GM21381 (cell line): ENCODE results near the gene SSBP2.

Source experiments
- ATAC-seq: cut with Tn5 transposase; IDR thresholded peaks from one replicate; pipeline ENCODE4 v1.9.1; 2021; ENCODE audit warnings: mild to moderate bottlenecking, moderate library complexity; ENCODE audit not compliant: unreplicated experiment

SSBP2 gene

DNA sequence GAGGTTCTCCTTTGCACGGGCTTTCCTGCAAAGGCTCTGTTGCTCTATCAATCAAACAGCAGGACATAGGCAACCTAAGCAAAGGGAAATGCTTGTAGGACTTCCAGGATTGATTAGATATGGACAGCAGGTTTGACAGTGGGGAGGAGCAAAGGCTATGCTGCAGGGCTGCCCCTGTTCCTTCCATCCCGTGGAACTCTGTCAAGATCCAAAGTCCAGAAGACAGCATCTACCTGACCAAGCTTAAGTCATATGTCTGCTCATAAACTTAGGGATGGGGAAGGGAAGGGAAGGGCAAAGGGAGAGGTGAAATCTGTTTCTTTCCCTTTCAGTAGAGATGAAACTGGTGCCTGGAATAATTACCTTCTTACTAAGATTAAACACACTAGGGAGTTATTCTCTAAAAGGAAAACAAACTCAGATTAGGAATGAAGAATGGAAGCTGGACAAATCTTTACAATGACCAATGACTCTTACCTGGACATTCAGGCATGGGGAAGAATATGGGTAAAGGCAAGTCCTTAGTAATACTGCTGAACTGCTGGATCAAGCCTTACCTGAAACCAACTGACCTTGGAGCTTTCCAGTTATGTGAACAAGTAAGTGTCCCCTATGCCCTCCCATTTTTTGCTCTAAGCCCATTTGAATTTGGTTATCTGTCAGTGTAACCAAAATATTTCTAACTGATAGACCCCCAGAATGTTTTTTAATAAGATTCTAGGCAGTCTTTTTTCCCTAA, 348.5 kb downstream of the SSBP2 start:
- ATAC-seq: no peak

DNA sequence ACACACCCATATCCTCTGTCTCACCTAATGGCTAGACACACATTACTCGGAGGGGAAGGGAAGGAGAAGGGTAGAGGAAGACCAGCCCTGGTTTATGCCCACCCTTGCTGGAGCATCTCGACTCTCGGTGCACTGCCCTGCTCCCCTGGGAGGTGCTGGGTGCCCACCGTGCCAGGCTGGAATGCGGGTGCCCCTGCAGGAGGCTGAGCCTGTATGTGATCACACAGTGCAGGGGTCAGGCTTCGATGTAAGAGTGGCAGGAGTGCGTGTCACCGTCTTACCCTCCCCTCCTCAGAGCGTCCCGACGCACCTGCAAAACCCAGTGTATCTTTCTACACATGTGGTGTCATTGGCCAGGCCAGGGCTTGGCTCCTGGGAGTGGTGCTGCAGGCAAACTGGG, 349.6 kb downstream of the SSBP2 start:
- ATAC-seq: no peak

DNA sequence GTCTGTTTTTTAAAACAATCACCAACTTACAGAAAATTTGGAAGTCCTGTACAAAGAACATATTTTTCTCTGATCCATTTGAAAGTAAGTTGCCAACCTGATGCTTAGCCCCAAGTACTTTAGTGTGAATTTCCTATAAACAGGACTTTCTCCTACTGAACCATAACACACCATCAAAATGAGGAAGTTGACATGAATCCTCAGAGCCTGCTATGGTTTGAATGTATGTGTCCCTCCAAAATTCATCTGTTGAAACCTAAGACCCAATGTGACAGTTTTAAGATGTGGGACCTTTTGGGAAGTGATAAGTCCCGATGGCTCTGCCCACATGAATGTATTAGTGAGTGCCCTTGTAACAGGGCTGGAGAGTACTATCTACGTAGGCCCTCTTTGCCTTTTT, 350.5 kb downstream of the SSBP2 start:
- no peak for ATAC-seq

DNA sequence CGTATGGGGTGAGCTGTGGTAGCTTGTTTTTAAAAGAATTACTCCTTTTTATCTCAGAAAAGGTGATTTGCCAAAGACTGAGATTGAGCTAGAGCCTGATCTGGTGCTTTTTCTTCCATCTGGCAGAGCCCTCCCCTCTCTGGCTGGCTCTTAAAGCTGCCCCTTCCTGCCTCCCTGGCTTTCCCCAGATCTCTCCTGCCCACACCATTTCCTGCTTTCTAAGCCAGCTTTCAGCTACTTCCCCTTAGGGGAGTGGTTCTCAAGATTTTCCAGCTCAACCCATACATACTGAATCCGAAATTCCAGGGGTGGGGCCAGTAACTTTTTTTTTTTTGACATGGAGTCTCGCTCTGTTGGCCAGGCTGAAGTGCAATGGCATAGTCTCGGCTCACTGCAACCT, 352.2 kb downstream of the SSBP2 start:
- no peak for ATAC-seq

DNA sequence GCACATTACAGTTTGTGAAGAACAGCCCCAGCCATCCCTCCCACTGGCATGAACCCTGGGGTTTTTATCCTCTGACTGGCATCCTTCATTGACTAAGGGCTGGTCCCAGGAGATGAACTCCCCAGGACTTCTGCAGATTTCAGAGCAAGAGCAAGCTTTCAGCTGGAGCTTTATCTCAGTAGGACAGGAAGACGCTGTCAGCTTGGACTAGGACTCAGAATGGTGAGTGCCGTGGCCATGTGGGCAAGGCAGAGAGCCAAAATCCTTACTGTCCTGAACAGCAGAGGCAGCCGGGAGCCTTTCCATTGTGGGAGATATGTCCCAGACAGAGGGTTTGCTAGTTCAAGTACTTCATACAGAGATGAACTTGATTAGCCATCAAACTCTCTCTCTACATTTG, 353.7 kb downstream of the SSBP2 start:
- ATAC-seq: no peak

DNA sequence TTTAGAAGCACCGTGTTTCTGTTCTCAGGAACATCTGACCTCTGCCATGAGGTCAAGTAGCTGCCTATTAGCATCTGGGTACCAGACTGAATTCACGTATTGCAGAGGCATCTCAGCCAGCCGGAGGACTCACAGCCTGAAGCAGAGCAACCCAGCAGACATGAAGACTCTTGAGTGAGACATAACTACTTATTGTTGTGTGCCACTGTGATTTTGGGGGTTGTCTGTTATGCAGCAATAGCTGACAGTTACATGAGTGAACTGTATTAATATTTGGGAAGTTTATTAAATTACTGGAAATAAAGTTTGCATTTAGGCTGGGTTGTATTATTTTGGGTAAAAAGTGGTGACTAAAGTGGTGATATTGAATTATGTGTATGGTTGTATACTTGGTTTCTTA, 355.6 kb downstream of the SSBP2 start:
- no peak for ATAC-seq

DNA sequence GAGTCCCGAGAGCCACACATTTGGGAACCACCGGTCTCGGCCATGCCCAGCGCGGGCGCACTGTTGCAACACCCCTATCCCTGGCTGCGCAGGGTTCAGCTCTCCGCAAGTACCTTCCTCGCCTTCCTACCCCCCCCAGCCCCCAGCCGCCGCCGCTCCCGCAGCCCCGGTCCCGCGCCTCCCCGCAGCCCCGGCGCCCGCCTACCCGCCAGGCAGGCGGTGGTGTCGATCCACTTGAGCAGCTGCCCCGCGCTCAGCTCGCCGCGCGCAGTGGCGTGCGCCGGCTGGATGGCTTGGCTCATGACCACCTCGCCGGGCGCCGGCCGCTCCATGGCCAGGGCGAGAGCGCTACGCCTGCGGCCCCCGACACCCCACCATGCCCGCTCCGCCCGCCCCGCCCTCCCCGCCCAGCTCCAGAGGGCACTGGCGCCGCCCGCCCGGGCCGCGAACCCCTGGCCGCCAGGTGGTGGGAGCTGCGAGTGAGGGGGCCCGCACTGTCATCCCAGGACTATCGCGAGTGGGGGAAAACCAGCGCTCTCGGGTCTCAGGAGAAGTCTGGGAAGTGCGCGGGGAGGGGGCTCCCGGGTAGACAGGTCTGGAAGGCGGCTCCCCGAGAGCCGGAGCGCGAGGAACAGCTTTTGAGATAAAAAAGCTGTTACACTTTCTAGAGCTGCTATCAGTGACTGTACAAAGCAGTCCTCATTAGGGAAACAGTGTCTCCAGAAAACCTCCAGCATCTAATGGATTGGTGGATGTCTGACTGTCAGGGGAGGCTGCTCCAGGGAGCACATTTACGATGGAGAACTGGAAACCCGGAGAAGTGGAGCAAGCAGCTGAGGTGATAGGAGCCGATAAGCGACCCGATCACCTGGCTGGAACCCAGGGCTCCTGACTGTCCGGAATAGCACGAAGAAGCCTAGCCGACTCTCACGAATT, 356.8 kb downstream of the SSBP2 start, which contains the start of gene ACOT12:
Gene ACOT12 (minus strand): TSS at position 352 of the 936 bp plus-strand sequence. CDS start 20 bp downstream, at position 332.
- ATAC-seq: no peak

DNA sequence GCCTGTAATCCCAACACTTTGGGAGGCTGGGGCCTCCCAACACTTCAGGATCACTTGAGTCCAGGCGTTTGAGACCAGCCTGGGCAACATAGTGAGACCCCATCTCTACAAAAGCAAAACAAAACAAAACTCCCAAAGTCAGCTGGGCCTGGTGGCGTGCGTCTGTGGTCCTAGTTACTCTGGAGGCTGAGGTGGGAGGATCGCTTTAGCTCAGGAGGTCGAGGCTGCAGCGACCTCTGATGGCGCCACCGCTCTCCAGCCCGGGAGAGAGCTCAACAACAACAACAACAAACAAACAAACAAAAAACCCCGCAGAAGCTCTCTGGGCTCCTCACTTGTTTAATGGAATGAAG, 357.5 kb downstream of the SSBP2 start:
- no peak for ATAC-seq

DNA sequence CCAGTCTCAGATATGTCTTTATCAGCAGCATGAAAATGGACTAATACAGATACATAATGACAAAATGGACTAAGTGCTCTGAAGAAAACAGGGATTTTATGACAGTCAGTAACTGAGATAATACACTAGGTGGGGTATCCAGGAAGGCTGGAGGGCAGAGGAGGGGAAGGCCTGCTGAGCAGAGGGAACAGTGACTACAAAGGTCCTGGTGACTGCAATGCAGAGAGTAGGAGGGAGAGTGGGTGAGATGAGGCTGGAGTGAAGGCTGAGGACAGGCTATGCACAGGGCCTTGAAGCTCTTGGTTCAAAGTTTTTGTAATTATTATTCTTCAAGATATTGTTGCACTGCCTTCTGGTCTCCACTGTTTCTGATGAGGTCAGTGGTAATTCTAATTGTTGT, 361.9 kb downstream of the SSBP2 start:
- ATAC-seq: no peak

DNA sequence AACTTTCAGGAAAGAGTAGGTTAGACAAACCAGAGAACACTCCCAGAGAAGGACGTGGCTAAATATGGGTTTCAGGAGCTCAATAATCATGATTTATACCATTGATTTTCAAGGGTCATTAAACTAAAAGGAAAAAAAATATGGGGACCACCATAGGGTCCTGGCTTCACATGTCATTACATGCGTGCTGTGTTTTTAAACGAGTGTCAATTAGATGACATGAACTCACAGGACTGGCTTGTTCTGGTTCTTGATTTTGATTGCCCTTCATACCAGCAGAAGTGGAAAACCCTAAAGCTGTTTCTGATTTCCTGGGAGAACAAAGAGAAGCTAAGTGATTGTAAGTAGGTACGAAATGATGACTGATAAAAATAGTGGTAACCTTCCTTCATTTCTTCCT, 362.7 kb downstream of the SSBP2 start:
- no peak for ATAC-seq

DNA sequence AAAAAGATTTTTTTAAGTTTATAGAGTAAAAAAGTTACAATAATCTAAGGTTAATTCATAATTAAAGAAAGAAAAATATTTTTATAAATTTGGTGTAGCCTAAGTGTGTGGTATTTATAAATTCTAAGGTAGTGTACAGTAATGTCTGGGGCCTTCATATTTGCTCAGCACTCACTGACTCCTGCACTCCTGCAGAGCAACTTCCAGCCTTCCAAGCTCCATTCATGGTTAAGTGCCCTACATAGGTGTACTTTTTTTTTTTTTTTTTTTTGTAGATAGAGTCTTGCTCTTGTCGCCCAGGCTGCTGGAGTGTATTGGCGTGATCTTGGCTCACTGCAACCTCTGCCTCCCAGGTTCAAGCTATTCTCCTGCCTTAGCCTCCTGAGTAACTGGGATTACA, 367.0 kb downstream of the SSBP2 start:
- ATAC-seq: no peak

DNA sequence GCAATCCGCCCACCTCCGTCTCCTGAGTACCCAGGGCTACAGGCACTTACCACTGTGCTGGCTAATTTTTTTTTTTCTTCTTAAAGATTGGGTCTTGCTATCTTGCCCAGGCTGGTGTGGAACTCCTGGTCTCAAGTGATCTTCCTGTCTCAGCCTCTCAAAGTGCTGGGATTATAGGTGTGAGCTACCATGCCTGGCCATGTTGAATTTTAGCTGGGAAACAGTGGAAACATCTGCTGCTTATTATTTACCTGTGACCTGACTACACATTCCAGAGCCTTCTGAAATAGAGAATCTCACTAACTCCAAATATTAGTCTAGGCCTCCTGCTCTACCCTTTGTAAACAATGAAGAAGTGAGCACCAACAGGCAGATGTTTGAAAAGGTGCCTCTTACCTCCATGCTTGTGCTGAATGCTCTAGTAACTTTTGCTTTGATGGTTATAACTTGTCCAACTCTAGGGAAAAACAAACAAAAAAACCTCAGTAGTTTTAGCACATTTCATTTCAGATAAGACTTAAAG, 379.5 kb downstream of the SSBP2 start:
- ATAC-seq: no peak

DNA sequence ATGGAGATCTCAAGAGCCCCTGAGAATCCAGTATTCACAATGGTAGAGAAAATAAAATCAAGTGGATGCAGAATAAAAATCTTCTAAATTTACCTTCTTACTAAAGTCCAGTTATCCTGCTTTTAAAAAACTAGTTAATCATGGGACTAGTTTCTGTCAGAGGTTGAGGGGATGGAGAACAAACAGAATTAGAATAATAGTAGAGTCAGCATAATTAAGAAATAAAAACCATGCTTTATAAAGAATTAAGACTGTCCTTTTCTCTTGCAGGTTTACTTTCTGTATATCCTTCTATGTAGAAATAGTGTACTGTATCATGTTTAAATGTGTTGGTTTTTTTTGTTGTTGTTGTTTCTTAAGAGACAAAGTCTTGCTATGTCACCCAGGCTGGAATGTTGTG, 380.0 kb downstream of the SSBP2 start:
- ATAC-seq: no peak

DNA sequence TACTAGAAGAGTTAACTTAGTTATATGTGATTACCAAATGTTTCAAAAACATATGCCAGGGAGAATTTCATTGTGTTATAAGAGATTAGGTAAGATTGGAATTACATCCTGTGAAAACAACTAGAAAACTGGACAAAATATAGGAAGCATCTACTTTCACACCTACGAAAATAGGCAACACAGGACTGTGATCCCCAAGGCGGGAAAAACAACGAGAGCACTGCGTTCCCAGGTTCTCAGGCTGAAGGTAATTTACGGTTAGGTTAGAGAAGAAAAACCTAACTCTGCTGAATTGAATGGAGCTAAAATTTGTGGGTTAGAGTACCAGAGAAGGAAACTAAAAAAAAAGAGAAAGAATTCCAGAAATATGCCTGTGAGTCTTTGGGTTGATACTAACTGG, 385.4 kb downstream of the SSBP2 start:
- no peak for ATAC-seq

DNA sequence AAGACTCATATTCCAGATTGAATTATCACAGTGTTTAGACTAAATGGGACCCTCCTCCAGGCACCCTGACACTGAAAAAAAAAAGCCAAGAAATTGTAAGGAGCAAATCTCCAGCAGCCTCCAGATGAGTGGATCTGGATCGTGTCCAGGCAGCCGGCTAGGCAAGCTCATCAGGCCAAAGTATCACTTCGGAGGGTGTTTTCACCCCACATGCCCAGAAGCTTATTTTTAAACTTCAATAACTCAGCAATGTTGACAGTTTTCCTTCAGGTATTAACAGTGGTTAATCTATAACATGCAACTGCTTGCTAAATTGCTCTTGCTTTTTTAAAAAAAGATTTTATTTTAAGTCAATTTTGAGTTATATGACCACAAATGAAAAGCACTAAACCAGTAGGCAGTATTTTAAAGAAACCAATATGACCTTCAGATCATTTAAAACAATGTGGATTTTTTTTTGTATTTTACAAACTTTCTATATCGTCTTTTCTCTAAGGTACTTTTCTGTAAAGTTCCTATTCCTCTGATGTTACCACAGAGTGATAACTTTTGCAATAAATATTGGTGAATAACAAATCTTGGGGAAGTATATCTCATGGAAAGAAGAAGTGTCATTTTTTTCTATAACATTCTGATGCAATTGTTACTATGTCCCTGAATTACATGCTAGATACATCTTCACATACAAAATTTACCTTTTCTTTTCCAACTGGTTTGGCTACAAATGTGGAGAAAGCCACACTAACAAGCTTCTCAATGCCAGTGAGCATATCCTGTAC, 387.6 kb downstream of the SSBP2 start:
- no peak for ATAC-seq
